Karpas-422 (cell line): Measurements from ENCODE around the gene CYTH3. TPM values are rescaled to one million over a fixed set of nuclear protein-coding genes. Genes with fewer than 3 reads are reported as not detected.

Experiments
- DNase-seq: peaks from one replicate; pipeline ENCODE4 v3.0.0-alpha.2; 2015
- H2AFZ ChIP-seq: fragments of 200-600 bp; sonication (generic); 2 replicates; pipeline ENCODE4 v1.6.1; 2014; ENCODE audit warnings: antibody characterized with exemption, low read length, mixed read lengths
- H3K27ac ChIP-seq: fragments of 200-600 bp; sonication (generic); 2 replicates; pipeline ENCODE4 v1.5.1; 2014; ENCODE audit warnings: mild to moderate bottlenecking, low read length, moderate library complexity
- H3K27me3 ChIP-seq: fragments of 200-600 bp; sonication (generic); 2 replicates; pipeline ENCODE4 v1.6.1; 2014; ENCODE audit warnings: low read length, mixed read lengths
- H3K36me3 ChIP-seq: fragments of 200-600 bp; sonication (generic); 2 replicates; pipeline ENCODE4 v1.6.1; 2014; ENCODE audit warnings: low read length, mixed read lengths; ENCODE audit not compliant: insufficient read depth
- H3K4me1 ChIP-seq: fragments of 200-600 bp; sonication (generic); 2 replicates; pipeline ENCODE4 v1.6.1; 2014; ENCODE audit warnings: mild to moderate bottlenecking, low read length, mixed read lengths
- H3K4me2 ChIP-seq: fragments of 200-600 bp; sonication (generic); 2 replicates; pipeline ENCODE4 v1.6.1; 2014; ENCODE audit warnings: low read length, low read depth, mild to moderate bottlenecking; ENCODE audit not compliant: poor library complexity, severe bottlenecking
- H3K4me3 ChIP-seq: fragments of 200-600 bp; sonication (generic); 2 replicates; pipeline ENCODE4 v1.5.1; 2014; ENCODE audit warnings: mild to moderate bottlenecking, antibody characterized with exemption, low read length, mixed read lengths
- H3K79me2 ChIP-seq: fragments of 200-600 bp; sonication (generic); 2 replicates; pipeline ENCODE4 v1.6.1; 2014; ENCODE audit warnings: mild to moderate bottlenecking, low read length, mixed read lengths
- H3K9ac ChIP-seq: fragments of 200-600 bp; sonication (generic); 2 replicates; pipeline ENCODE4 v1.6.0; 2014; ENCODE audit warnings: low read length
- H3K9me2 ChIP-seq: fragments of 200-600 bp; sonication (generic), shearing (Covaris generic); replicated peaks from 2 replicates; pipeline ENCODE4 v1.6.0; 2014; ENCODE audit warnings: mild to moderate bottlenecking, low read length, moderate library complexity; ENCODE audit not compliant: insufficient read depth
- H3K9me3 ChIP-seq: fragments of 300-700, 200-600 bp; sonication (generic); 2 replicates; pipeline ENCODE4 v1.6.1; 2014; ENCODE audit warnings: low read length, mixed read lengths
- H4K20me1 ChIP-seq: fragments of 200-600 bp; sonication (generic); 2 replicates; pipeline ENCODE4 v1.6.1; 2014; ENCODE audit warnings: mild to moderate bottlenecking, antibody characterized with exemption, low read length, low read depth; ENCODE audit not compliant: insufficient read depth
- total RNA-seq: library from RNA; depleted of rRNA; stranded (reverse); fragments of >200 nt; shearing (Covaris generic); gene quantifications from 2 replicates; pipeline ENCODE4 v1.2.3, GENCODE V29; 2014; ENCODE audit warnings: low replicate concordance

Gene CYTH3
- total RNA-seq, 1 experiment from 2014 or later: 3.0 TPM

DNA sequence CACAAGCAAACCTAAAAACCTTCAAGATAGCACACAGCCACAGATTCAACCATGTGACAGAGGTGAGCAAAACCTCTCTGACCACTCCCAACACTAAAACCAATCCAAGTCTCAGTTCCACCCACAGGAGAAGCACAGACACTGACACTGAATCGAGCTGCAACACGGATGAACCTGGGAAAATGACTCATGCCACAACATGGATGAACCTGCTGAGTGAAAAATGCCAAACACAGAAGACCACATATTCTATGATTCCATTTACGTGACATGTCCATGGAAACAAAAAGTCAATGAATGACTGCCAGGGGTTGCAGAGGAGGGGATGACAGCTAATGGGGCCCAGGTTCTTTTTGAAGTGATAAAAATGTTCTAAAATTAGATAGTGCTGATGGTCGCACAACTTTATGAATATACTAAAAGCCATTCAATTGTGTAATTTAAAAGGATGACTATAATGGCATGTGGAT lies 22.0 kb downstream of the CYTH3 start:
- H3K79me2 ChIP-seq: no peaks in the 10 kb centered on the region
- no peaks in the 10 kb centered on the region for H3K9me3 ChIP-seq
- no peak for DNase-seq
- no peaks in the 10 kb centered on the region for H3K9me2 ChIP-seq
- no peaks in the 10 kb centered on the region for H4K20me1 ChIP-seq
- H3K4me3 ChIP-seq: no peak overlapping the region
- no peaks in the 10 kb centered on the region for H3K36me3 ChIP-seq
- H3K4me2 ChIP-seq: no peak overlapping the region
- H3K27me3 ChIP-seq: no peaks in the 10 kb centered on the region
- no peaks in the 10 kb centered on the region for H3K4me1 ChIP-seq
- no peak overlapping the region for H2AFZ ChIP-seq
- no peak overlapping the region for H3K9ac ChIP-seq
- no peak overlapping the region for H3K27ac ChIP-seq

DNA sequence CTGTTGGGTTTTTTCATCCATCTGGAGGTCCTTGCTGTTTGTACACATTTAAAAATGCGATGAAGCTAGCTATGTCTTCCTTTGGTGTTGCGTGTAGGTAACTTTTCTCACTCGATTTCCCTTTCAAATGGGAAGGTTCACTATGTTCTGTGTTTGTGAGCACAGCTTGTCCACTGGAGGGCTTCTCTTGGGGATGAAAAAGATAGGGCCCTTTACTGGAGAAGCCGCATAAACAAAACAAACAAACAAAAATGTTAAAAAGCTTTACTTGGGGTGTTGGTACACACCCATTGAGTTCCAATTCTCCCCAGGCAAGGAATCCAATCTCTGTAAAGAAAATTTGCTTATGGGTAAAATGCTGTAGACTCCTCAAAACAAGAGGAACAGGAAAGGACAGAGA lies 23.4 kb downstream of the CYTH3 start:
- H4K20me1 ChIP-seq: no peaks in the 10 kb centered on the region
- no peak overlapping the region for H3K4me2 ChIP-seq
- no peak overlapping the region for H3K9ac ChIP-seq
- no peaks in the 10 kb centered on the region for H3K9me3 ChIP-seq
- no peaks in the 10 kb centered on the region for H3K4me1 ChIP-seq
- no peaks in the 10 kb centered on the region for H3K79me2 ChIP-seq
- DNase-seq: no peak
- H3K9me2 ChIP-seq: no peaks in the 10 kb centered on the region
- H3K4me3 ChIP-seq: no peak overlapping the region
- no peak overlapping the region for H3K27ac ChIP-seq
- H2AFZ ChIP-seq: no peak overlapping the region
- H3K27me3 ChIP-seq: no peaks in the 10 kb centered on the region
- no peaks in the 10 kb centered on the region for H3K36me3 ChIP-seq

DNA sequence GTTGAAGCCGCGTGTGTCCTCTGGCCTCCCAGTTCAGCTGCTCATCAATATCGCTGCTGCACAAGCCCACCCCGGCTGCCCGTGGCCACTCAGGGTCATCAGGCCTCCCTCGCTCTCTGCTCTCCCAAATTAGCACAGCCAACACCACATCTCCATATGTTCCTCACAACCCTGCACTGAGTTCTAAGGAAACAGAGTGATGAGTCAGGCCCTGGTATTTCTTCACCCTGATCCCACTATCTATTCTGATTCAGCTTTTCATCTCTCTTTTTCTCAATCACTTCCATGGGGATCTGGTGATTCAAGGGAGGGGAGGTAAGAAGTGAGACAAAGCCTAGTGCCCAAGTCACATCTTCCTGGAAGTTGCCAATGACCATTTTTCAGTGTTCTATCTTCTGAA lies 23.8 kb downstream of the CYTH3 start:
- H3K4me1 ChIP-seq: no peaks in the 10 kb centered on the region
- DNase-seq: no peak
- H3K27ac ChIP-seq: no peak overlapping the region
- no peak overlapping the region for H2AFZ ChIP-seq
- no peak overlapping the region for H3K4me2 ChIP-seq
- H3K9me2 ChIP-seq: no peaks in the 10 kb centered on the region
- H4K20me1 ChIP-seq: no peaks in the 10 kb centered on the region
- H3K9ac ChIP-seq: no peak overlapping the region
- H3K36me3 ChIP-seq: no peaks in the 10 kb centered on the region
- no peak overlapping the region for H3K4me3 ChIP-seq
- H3K79me2 ChIP-seq: no peaks in the 10 kb centered on the region
- H3K27me3 ChIP-seq: no peaks in the 10 kb centered on the region
- no peaks in the 10 kb centered on the region for H3K9me3 ChIP-seq

GRCh38 chr7:6246251-6246917 lies 26.0 kb downstream of the CYTH3 start:
- no peak for DNase-seq
- Histone ChIP-seq H3K36me3 (no peaks in the 10 kb centered on the region), H3K4me3 (no peak overlapping the region), H2AFZ (no peak overlapping the region), H3K4me2 (no peak overlapping the region), H3K27me3 (no peaks in the 10 kb centered on the region), H3K79me2 (no peaks in the 10 kb centered on the region), H3K9me3 (no peaks in the 10 kb centered on the region), H3K9ac (no peak overlapping the region), H3K4me1 (no peaks in the 10 kb centered on the region), H4K20me1 (no peaks in the 10 kb centered on the region), H3K27ac (no peak overlapping the region), H3K9me2 (no peaks in the 10 kb centered on the region)

GRCh38 chr7:6244021-6244420 lies 28.4 kb downstream of the CYTH3 start:
- H3K9me2 ChIP-seq: no peaks in the 10 kb centered on the region
- no peak for DNase-seq
- no peaks in the 10 kb centered on the region for H3K79me2 ChIP-seq
- H3K36me3 ChIP-seq: no peaks in the 10 kb centered on the region
- H3K4me2 ChIP-seq: no peak overlapping the region
- peaks cover 4% of the 10 kb centered on the region for H3K4me1 ChIP-seq
- no peak overlapping the region for H3K4me3 ChIP-seq
- no peak overlapping the region for H3K27ac ChIP-seq
- H2AFZ ChIP-seq: no peak overlapping the region
- no peaks in the 10 kb centered on the region for H3K9me3 ChIP-seq
- 0 out of 2 replicates have a peak, but pooled peaks cover 3% of the 10 kb centered on the region for H4K20me1 ChIP-seq
- H3K27me3 ChIP-seq: no peaks in the 10 kb centered on the region
- no peak overlapping the region for H3K9ac ChIP-seq

DNA sequence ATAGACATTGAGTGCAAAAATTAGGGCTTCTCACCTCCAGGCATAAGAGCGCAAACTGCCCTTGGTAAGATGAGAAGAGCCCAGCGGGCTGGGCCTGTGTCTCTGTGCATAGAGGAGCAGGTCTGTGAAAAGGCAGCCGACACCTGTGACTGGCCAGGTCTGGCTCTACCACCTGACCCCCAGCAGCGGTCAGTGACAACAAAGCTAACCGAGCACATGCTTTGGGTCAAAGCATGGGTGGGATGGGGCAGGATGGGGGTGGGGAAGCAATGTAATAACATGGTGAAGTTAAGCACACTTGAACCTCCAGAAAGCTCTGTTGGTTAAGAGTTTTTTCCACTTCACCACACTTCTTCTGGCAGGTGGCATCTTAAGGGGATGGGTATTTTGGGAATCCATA lies 29.3 kb downstream of the CYTH3 start:
- H3K4me3 ChIP-seq: no peak overlapping the region
- H3K79me2 ChIP-seq: no peaks in the 10 kb centered on the region
- H3K27ac ChIP-seq: no peak overlapping the region
- H3K9me2 ChIP-seq: no peaks in the 10 kb centered on the region
- no peaks in the 10 kb centered on the region for H3K27me3 ChIP-seq
- DNase-seq: no peak
- H3K9ac ChIP-seq: no peak overlapping the region
- H2AFZ ChIP-seq: no peak overlapping the region
- H3K4me1 ChIP-seq: peaks cover 4% of the 10 kb centered on the region
- no peaks in the 10 kb centered on the region for H3K36me3 ChIP-seq
- H3K9me3 ChIP-seq: no peaks in the 10 kb centered on the region
- no peak overlapping the region for H3K4me2 ChIP-seq
- 0 out of 2 replicates have a peak, but pooled peaks cover 3% of the 10 kb centered on the region for H4K20me1 ChIP-seq

DNA sequence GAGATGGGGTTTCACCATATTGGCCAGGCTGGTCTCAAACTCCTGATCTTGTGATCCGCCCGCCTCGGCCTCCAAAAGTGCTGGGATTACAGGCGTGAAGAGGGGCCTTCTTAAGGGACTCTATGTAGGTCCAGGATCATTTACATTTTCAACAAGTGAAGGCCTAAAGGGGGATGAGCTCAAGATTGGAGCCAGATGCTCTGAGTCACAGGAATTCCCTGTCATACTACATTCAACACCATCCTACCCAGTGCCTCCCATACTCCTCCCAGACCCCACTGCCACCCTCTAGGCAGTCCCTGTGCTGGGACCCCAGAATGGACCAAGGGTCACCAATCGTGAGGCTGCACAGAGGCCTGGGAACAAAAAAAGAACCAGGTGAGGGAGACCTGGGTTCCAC lies 29.9 kb downstream of the CYTH3 start:
- Histone ChIP-seq H3K4me1 (peaks cover 4% of the 10 kb centered on the region), H3K9me2 (no peaks in the 10 kb centered on the region), H3K27ac (no peak overlapping the region), H3K4me2 (no peak overlapping the region), H3K79me2 (no peaks in the 10 kb centered on the region), H3K9ac (no peak overlapping the region), H3K27me3 (no peaks in the 10 kb centered on the region), H2AFZ (no peak overlapping the region), H4K20me1 (0 out of 2 replicates have a peak, but pooled peaks cover 3% of the 10 kb centered on the region), H3K4me3 (no peak overlapping the region), H3K9me3 (no peaks in the 10 kb centered on the region), H3K36me3 (no peaks in the 10 kb centered on the region)
- no peak for DNase-seq

GRCh38 chr7:6241607-6241973 lies 30.8 kb downstream of the CYTH3 start:
- Histone ChIP-seq H3K9ac (no peak overlapping the region), H3K4me1 (peaks cover 4% of the 10 kb centered on the region), H4K20me1 (0 out of 2 replicates have a peak, but pooled peaks cover 3% of the 10 kb centered on the region), H3K4me3 (no peak overlapping the region), H3K4me2 (no peak overlapping the region), H3K36me3 (no peaks in the 10 kb centered on the region), H2AFZ (no peak overlapping the region), H3K27ac (no peak overlapping the region), H3K27me3 (no peaks in the 10 kb centered on the region; the same call in 1 of the 2 replicates), H3K9me3 (no peaks in the 10 kb centered on the region), H3K79me2 (no peaks in the 10 kb centered on the region), H3K9me2 (no peaks in the 10 kb centered on the region)
- DNase-seq: no peak
